ENCODE data around the gene CUTC. TPM values are rescaled to one million over a fixed set of nuclear protein-coding genes. Genes with fewer than 3 reads are reported as not detected.
A peak's percentile ranks its signal among the peaks of the same experiment; 100 is the strongest.

Gene CUTC
- total and polyA plus RNA-seq, 2 experiments from 2014 or later: 21.6 to 29.4 TPM

- Histone ChIP-seq H2AFZ (no peak overlapping the region), H3K9me2 (replicated peaks; ENCODE audit: insufficient read depth) (no peaks in the 10 kb centered on the region), H3K4me2 (no peak overlapping the region), H3K36me3 (replicated peaks; ENCODE audit: insufficient read depth, low read depth) (no peaks in the 10 kb centered on the region), H3K4me1 (ENCODE audit: insufficient read depth) (peaks cover 16% of the 10 kb centered on the region), H4K20me1 (ENCODE audit: insufficient read depth, poor library complexity, severe bottlenecking) (no peaks in the 10 kb centered on the region), H3K27ac (peak overlapping the region; percentile 49), H3K79me2 (no peaks in the 10 kb centered on the region), H3K27me3 (no peaks in the 10 kb centered on the region), H3K9me3 (ENCODE audit: low read depth) (no peaks in the 10 kb centered on the region), H3K4me3 (no peak overlapping the region)
- 70% methylated on average over 4 of the region's 4 CpGs for WGBS (ENCODE audit: low lambda C conversion rate, missing lambda C conversion rate)
- DNase-seq (ENCODE audit: low spot score): peak; percentile 37
- TF ChIP-seq EZH2phosphoT487 (IDR thresholded peaks at IDR 0.05; ENCODE audit: low read depth, severe bottlenecking, unreplicated experiment): no peak
- no peak for TF ChIP-seq EZH2 (IDR thresholded peaks at IDR 0.05; ENCODE audit: borderline replicate concordance)
- TF ChIP-seq CTCF (IDR thresholded peaks at IDR 0.05; ENCODE audit: poor library complexity): no peak
Measured at GRCh38 chr10:99770408-99771045, 38.5 kb downstream of the CUTC start.

DNA sequence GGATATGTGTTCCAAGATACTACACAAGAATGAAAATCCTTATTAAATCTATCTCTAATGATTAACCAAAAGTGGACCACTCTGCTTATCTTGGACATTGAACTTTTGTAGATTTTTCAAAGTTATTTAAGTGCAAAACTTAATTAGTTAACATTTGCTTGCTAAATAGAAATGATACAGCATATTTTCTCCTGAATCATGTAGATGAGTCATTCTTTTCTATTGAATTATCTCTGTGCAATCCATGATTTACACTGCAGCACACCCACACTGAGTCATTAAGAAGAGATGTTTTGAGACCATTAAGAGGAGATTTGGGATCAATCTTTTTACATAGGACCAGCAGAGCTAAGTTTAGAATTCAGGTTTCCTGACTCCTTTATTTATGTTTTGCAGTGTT, 43.8 kb downstream of the CUTC start:
- peaks cover 51% of the 10 kb centered on the region for H3K4me1 ChIP-seq (ENCODE audit: insufficient read depth)
- H3K27me3 ChIP-seq: no peaks in the 10 kb centered on the region
- DNase-seq (ENCODE audit: low spot score): peak; percentile 28
- H3K27ac ChIP-seq: peak overlapping the region; percentile 56
- H2AFZ ChIP-seq: no peak overlapping the region
- H3K36me3 ChIP-seq (replicated peaks; ENCODE audit: insufficient read depth, low read depth): no peaks in the 10 kb centered on the region
- no peaks in the 10 kb centered on the region for H3K9me3 ChIP-seq (ENCODE audit: low read depth)
- H3K79me2 ChIP-seq: no peaks in the 10 kb centered on the region
- H3K9me2 ChIP-seq (replicated peaks; ENCODE audit: insufficient read depth): no peaks in the 10 kb centered on the region
- no peaks in the 10 kb centered on the region for H4K20me1 ChIP-seq (ENCODE audit: insufficient read depth, poor library complexity, severe bottlenecking)
- peak overlapping the region; percentile 27 for H3K4me2 ChIP-seq
- no peak overlapping the region for H3K4me3 ChIP-seq
- TF ChIP-seq EZH2 (IDR thresholded peaks at IDR 0.05; ENCODE audit: borderline replicate concordance): no peak
- no peak for TF ChIP-seq EZH2phosphoT487 (IDR thresholded peaks at IDR 0.05; ENCODE audit: low read depth, severe bottlenecking, unreplicated experiment)
- no peak for TF ChIP-seq CTCF (IDR thresholded peaks at IDR 0.05; ENCODE audit: poor library complexity)

DNA sequence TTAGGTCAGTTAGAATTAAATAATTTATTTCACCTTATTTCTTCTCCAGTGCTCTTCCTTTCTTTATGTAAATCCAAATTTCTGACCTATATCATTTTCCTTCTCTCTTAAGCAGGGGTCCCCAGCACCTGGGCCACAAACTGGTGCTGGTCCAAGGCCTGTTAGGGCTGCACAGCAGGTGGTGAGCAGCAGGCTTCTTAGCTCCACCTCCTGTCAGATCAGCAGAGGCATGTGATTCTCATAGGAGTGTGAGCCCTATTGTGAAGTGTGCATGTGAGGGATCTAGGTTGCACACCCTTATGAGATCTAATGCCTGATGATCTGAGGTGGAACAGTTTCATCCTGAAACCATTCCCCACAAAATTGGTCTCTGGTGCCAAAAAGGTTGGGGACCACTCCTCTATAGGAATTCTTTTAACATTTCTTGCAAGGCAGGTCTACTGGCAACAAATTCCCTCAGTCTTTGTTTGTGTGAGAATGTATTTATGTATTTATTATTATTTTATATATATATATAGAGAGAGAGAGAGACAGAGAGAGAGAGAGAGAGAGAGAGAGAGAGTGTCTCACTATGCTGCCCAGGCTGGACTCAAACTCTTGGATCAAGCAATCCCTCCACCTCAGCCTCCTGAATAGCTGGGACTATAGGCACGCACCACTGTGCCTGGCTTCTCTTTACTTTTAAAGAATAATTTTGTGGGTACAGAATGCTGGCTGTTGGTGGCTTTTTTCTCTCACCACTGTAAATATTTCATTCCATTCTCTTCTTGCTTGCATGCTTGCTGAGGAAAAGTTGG, 46.1 kb downstream of the CUTC start:
- Histone ChIP-seq H3K36me3 (replicated peaks; ENCODE audit: insufficient read depth, low read depth) (no peaks in the 10 kb centered on the region), H3K9me3 (ENCODE audit: low read depth) (no peaks in the 10 kb centered on the region), H3K27me3 (no peaks in the 10 kb centered on the region), H3K27ac (peak overlapping the region; percentile 98), H3K4me2 (no peak overlapping the region), H3K4me3 (no peak overlapping the region), H2AFZ (no peak overlapping the region), H3K9me2 (replicated peaks; ENCODE audit: insufficient read depth) (no peaks in the 10 kb centered on the region), H4K20me1 (ENCODE audit: insufficient read depth, poor library complexity, severe bottlenecking) (no peaks in the 10 kb centered on the region), H3K79me2 (no peaks in the 10 kb centered on the region), H3K4me1 (ENCODE audit: insufficient read depth) (peaks cover 54% of the 10 kb centered on the region)
- DNase-seq (ENCODE audit: low spot score): peak; percentile 19
- TF ChIP-seq EZH2 (IDR thresholded peaks at IDR 0.05; ENCODE audit: borderline replicate concordance) (no peak), EZH2phosphoT487 (IDR thresholded peaks at IDR 0.05; ENCODE audit: low read depth, severe bottlenecking, unreplicated experiment) (no peak), CTCF (IDR thresholded peaks at IDR 0.05; ENCODE audit: poor library complexity) (no peak)
- 85% methylated on average over 1 of the region's 1 CpG for WGBS (ENCODE audit: low lambda C conversion rate, missing lambda C conversion rate)
